ENCODE results near the gene DCC. TPM values are rescaled to one million over a fixed set of nuclear protein-coding genes. Genes with fewer than 3 reads are reported as not detected.

The DCC gene
- total RNA-seq, 1 donor from 2014 or later = 0.24 TPM

DNA sequence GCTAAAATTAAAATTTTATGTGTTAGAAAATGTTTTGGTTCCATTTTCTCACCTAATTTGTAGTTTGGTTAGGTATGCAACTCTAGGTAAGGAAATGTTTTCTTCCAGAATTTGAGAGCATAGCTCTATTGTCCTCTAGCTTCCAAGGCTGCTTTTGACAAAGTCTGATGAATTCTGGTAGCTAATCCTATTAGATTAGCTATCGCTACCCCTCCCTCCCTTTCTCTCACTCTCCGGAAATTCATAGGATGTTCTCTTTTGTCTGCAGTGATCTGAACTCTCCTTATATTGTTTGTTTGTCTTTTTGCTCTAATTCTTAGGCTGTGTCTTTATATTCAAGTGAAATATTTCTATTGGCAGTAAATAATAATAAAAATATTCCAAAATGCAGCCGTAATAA lies 382.9 kb downstream of the DCC start:
- Mint-ChIP-seq H3K9me3 (ENCODE audit: unreplicated experiment) (peaks cover 12% of the 10 kb centered on the region), H3K4me3 (ENCODE audit: unreplicated experiment) (no peak overlapping the region), H3K27me3 (ENCODE audit: unreplicated experiment) (no peaks in the 10 kb centered on the region), H3K27ac (ENCODE audit: unreplicated experiment) (no peak overlapping the region), H3K4me1 (ENCODE audit: unreplicated experiment) (no peaks in the 10 kb centered on the region), H3K36me3 (ENCODE audit: unreplicated experiment) (no peaks in the 10 kb centered on the region)
- TF ChIP-seq, protein P1, sequence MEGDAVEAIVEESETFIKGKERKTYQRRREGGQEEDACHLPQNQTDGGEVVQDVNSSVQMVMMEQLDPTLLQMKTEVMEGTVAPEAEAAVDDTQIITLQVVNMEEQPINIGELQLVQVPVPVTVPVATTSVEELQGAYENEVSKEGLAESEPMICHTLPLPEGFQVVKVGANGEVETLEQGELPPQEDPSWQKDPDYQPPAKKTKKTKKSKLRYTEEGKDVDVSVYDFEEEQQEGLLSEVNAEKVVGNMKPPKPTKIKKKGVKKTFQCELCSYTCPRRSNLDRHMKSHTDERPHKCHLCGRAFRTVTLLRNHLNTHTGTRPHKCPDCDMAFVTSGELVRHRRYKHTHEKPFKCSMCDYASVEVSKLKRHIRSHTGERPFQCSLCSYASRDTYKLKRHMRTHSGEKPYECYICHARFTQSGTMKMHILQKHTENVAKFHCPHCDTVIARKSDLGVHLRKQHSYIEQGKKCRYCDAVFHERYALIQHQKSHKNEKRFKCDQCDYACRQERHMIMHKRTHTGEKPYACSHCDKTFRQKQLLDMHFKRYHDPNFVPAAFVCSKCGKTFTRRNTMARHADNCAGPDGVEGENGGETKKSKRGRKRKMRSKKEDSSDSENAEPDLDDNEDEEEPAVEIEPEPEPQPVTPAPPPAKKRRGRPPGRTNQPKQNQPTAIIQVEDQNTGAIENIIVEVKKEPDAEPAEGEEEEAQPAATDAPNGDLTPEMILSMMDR (IDR thresholded peaks at IDR 0.05) = no peak
- no peak for DNase-seq (ENCODE audit: extremely low spot score, unreplicated experiment)

- no peak for DNase-seq (ENCODE audit: extremely low spot score, unreplicated experiment)
- Mint-ChIP-seq H3K4me3 (ENCODE audit: unreplicated experiment) (no peak overlapping the region), H3K9me3 (ENCODE audit: unreplicated experiment) (peaks cover 12% of the 10 kb centered on the region), H3K36me3 (ENCODE audit: unreplicated experiment) (no peaks in the 10 kb centered on the region), H3K27ac (ENCODE audit: unreplicated experiment) (no peak overlapping the region), H3K4me1 (ENCODE audit: unreplicated experiment) (no peaks in the 10 kb centered on the region), H3K27me3 (ENCODE audit: unreplicated experiment) (no peaks in the 10 kb centered on the region)
- TF ChIP-seq, protein P1 (IDR thresholded peaks at IDR 0.05) = no peak
Observed at GRCh38 chr18:52723550-52723970, 383.6 kb downstream of the DCC start.

GRCh38 chr18:52730972-52731619 lies 391.1 kb downstream of the DCC start:
- no peak overlapping the region for H3K4me3 Mint-ChIP-seq (ENCODE audit: unreplicated experiment)
- no peaks in the 10 kb centered on the region for H3K36me3 Mint-ChIP-seq (ENCODE audit: unreplicated experiment)
- H3K4me1 Mint-ChIP-seq (ENCODE audit: unreplicated experiment) = no peaks in the 10 kb centered on the region
- H3K9me3 Mint-ChIP-seq (ENCODE audit: unreplicated experiment) = no peaks in the 10 kb centered on the region
- no peak for DNase-seq (ENCODE audit: extremely low spot score, unreplicated experiment)
- H3K27ac Mint-ChIP-seq (ENCODE audit: unreplicated experiment) = no peak overlapping the region
- H3K27me3 Mint-ChIP-seq (ENCODE audit: unreplicated experiment) = no peaks in the 10 kb centered on the region
- TF ChIP-seq, protein P1 (IDR thresholded peaks at IDR 0.05) = no peak

DNA sequence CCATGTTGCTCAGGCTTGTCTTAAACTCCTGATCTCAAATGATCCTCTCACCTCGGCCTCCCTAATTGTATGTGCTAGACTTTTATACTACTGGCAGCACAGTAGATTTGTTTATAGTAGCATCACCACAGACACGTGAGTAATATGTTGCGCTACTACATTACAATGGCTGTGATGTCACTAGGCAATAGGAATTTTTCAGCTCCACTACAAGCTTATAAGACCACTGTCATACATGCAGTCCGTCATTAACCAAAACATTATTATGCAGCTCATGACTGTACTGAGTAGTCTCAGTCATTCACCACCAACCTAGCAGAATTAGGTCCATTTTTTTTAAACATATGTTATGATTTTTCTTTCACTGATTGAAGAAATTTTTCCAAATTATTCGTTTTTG lies 398.9 kb downstream of the DCC start:
- H3K9me3 Mint-ChIP-seq (ENCODE audit: unreplicated experiment) = peaks cover 8% of the 10 kb centered on the region
- H3K4me1 Mint-ChIP-seq (ENCODE audit: unreplicated experiment) = no peaks in the 10 kb centered on the region
- no peaks in the 10 kb centered on the region for H3K27me3 Mint-ChIP-seq (ENCODE audit: unreplicated experiment)
- no peak for DNase-seq (ENCODE audit: extremely low spot score, unreplicated experiment)
- TF ChIP-seq, protein P1 (IDR thresholded peaks at IDR 0.05) = no peak
- H3K27ac Mint-ChIP-seq (ENCODE audit: unreplicated experiment) = no peak overlapping the region
- H3K4me3 Mint-ChIP-seq (ENCODE audit: unreplicated experiment) = no peak overlapping the region
- no peaks in the 10 kb centered on the region for H3K36me3 Mint-ChIP-seq (ENCODE audit: unreplicated experiment)

- no peak for DNase-seq (ENCODE audit: extremely low spot score, unreplicated experiment)
- Mint-ChIP-seq H3K36me3 (ENCODE audit: unreplicated experiment) (no peaks in the 10 kb centered on the region), H3K9me3 (ENCODE audit: unreplicated experiment) (peaks cover 8% of the 10 kb centered on the region), H3K4me1 (ENCODE audit: unreplicated experiment) (no peaks in the 10 kb centered on the region), H3K4me3 (ENCODE audit: unreplicated experiment) (no peak overlapping the region), H3K27me3 (ENCODE audit: unreplicated experiment) (no peaks in the 10 kb centered on the region), H3K27ac (ENCODE audit: unreplicated experiment) (no peak overlapping the region)
- TF ChIP-seq, protein P1 (IDR thresholded peaks at IDR 0.05) = no peak
Observed at GRCh38 chr18:52746986-52747385, 407.0 kb downstream of the DCC start.
